HCT116 (cell line): ENCODE data around the gene DDRGK1. TPM values are rescaled to one million over a fixed set of nuclear protein-coding genes. Genes with fewer than 3 reads are reported as not detected.

ENCODE experiments used
- ATAC-seq: fragments of 200-7000 bp; cut with Tn5 transposase; 2 replicates; pipeline ENCODE4 v1.9.1; 2020; ENCODE audit warnings: mild to moderate bottlenecking, moderate library complexity
- BruUV-seq: library from RNA; stranded (reverse); fragments of 400-500 nt; replicated peaks from 2 replicates; lab custom pipeline; 2021; lab: Mats Ljungman, UMichigan
- CTCF ChIA-PET: fragments of 300-600 bp; sonication (Branson Sonifier 250); formaldehyde crosslinking; loops from one replicate; lab custom pipeline; 2021; ENCODE audit warnings: antibody characterized with exemption; lab: Charles Lee
- POLR2A ChIA-PET: fragments of 300-600, 350-600 bp; sonication (Branson Sonifier 250); formaldehyde crosslinking; loops from one replicate; lab custom pipeline; 2021; ENCODE audit warnings: antibody characterized with exemption; lab: Charles Lee
- RAD21 ChIA-PET, 2 experiments: fragments of 300-600 bp; sonication (Branson Sonifier 250); formaldehyde crosslinking; loops; one replicate each; lab custom pipeline; 2023; ENCODE audit warnings: low total read pairs in 2 of 2; ENCODE audit not compliant: uncharacterized antibody in 2 of 2, unreplicated experiment in 2 of 2, low non-redundant PET in 1 of 2; lab: Charles Lee
- DNase-seq: peaks from one replicate; pipeline ENCODE4 v3.0.0-alpha.2; 2010; ENCODE audit warnings: low read depth, low spot score
- H2AFZ ChIP-seq: fragments of 200-600 bp; shearing (Covaris generic), sonication (generic); 2 replicates; pipeline ENCODE4 v1.6.1; 2017; ENCODE audit warnings: low read depth, mixed run types, mixed read lengths, antibody characterized with exemption, low read length; ENCODE audit not compliant: poor library complexity, severe bottlenecking
- H3K27ac ChIP-seq: 2 replicates; pipeline ENCODE4 v1.5.1; 2012; ENCODE audit warnings: low read depth, low read length
- H3K27me3 ChIP-seq: fragments of 200-600 bp; sonication (generic); 2 replicates; pipeline ENCODE4 v1.6.1; 2016; ENCODE audit warnings: mixed run types, low read length, mixed read lengths; ENCODE audit not compliant: insufficient read depth
- H3K36me3 ChIP-seq, 2 experiments: fragments of 200-500 bp in 1 of 2; fragments of 200-600 bp in 1 of 2; sonication (Bioruptor generic) in 1 of 2; sonication (generic) in 1 of 2; 2 replicates each; pipeline versions ENCODE4 v1.5.1 to v1.6.1; 2014 to 2016; ENCODE audit warnings: low read length in 2 of 2, inconsistent platforms in 1 of 2, mixed read lengths in 1 of 2, mixed run types in 1 of 2; ENCODE audit not compliant: insufficient read depth in 2 of 2, control insufficient read depth in 1 of 2
- H3K4me1 ChIP-seq, 2 experiments: fragments of 200-600 bp in 1 of 2; sonication (generic) in 1 of 2; 2 replicates each; pipeline versions ENCODE4 v1.5.1 to v1.6.1; 2012 to 2017; ENCODE audit warnings: low read length in 2 of 2, inconsistent platforms in 1 of 2, mild to moderate bottlenecking in 1 of 2, mixed read lengths in 1 of 2, mixed run types in 1 of 2, moderate library complexity in 1 of 2; ENCODE audit not compliant: insufficient read depth in 2 of 2, control insufficient read depth in 1 of 2
- H3K4me2 ChIP-seq: fragments of 200-600 bp; sonication (generic); 2 replicates; pipeline ENCODE4 v1.6.1; 2017; ENCODE audit warnings: mixed run types, low read length, mixed read lengths
- H3K4me3 ChIP-seq, 2 experiments: fragments of 200-600 bp in 1 of 2; sonication (generic) in 1 of 2; replicated peaks in 1 of 2; 2 replicates each; pipeline ENCODE4 v1.5.1; 2011 to 2016; ENCODE audit warnings: low read length in 2 of 2, control low read depth in 1 of 2, low read depth in 1 of 2, mild to moderate bottlenecking in 1 of 2, mixed read lengths in 1 of 2, mixed run types in 1 of 2
- H3K79me2 ChIP-seq: fragments of 200-600 bp; sonication (generic); 2 replicates; pipeline ENCODE4 v1.6.1; 2017; ENCODE audit warnings: mild to moderate bottlenecking, mixed run types, low read length, moderate library complexity, mixed read lengths; ENCODE audit not compliant: insufficient read depth
- H3K9ac ChIP-seq: fragments of 200-600 bp; sonication (generic); 2 replicates; pipeline ENCODE4 v1.6.1; 2016; ENCODE audit warnings: low read length, mixed read lengths
- H3K9me2 ChIP-seq: fragments of 200-600 bp; sonication (generic), shearing (Covaris generic); 2 replicates; pipeline ENCODE4 v1.6.1; 2017; ENCODE audit warnings: mixed run types, mild to moderate bottlenecking, moderate library complexity; ENCODE audit not compliant: insufficient read depth
- H3K9me3 ChIP-seq, 2 experiments: fragments of 200-500 bp in 1 of 2; fragments of 200-600 bp in 1 of 2; sonication (Bioruptor generic) in 1 of 2; sonication (generic) in 1 of 2; 2 replicates each; pipeline ENCODE4 v1.6.1; 2014 to 2017; ENCODE audit warnings: low read length in 2 of 2, mixed read lengths in 2 of 2, inconsistent platforms in 1 of 2, low read depth in 1 of 2, mild to moderate bottlenecking in 1 of 2, mixed run types in 1 of 2, moderate library complexity in 1 of 2; ENCODE audit not compliant: control insufficient read depth in 1 of 2, insufficient read depth in 1 of 2
- H4K20me1 ChIP-seq: fragments of 200-600 bp; sonication (generic), shearing (Covaris generic); 2 replicates; pipeline ENCODE4 v1.6.1; 2017; ENCODE audit warnings: mixed run types, mild to moderate bottlenecking, moderate library complexity; ENCODE audit not compliant: insufficient read depth
- CBX3 ChIP-seq: IDR thresholded peaks from 2 replicates; pipeline ENCODE4 v1.6.1; 2012; ENCODE audit warnings: low read depth
- CEBPB ChIP-seq: IDR thresholded peaks from 2 replicates; pipeline ENCODE4 v1.6.1; 2012; ENCODE audit warnings: low read depth
- CTCF ChIP-seq, 3 experiments: fragments of 200-600 bp in 1 of 3; sonication (generic) in 1 of 3; IDR thresholded peaks in 2 of 3; conservative IDR thresholded peaks in 1 of 3; 2 replicates each; pipeline ENCODE4 v1.5.1; 2012 to 2017; ENCODE audit warnings: low read depth in 2 of 3, low read length in 2 of 3, antibody characterized with exemption in 1 of 3, borderline replicate concordance in 1 of 3, control low read depth in 1 of 3, mild to moderate bottlenecking in 1 of 3, mixed read lengths in 1 of 3, mixed run types in 1 of 3, moderate library complexity in 1 of 3; ENCODE audit not compliant: insufficient read depth in 1 of 3
- EGR1 ChIP-seq: IDR thresholded peaks from 2 replicates; pipeline ENCODE4 v1.6.1; 2012; ENCODE audit warnings: low read depth
- ELF1 ChIP-seq: IDR thresholded peaks from 2 replicates; pipeline ENCODE4 v1.6.1; 2012; ENCODE audit warnings: low read depth, borderline replicate concordance
- EZH2 ChIP-seq: fragments of 200-600 bp; sonication (generic); IDR thresholded peaks from 2 replicates; pipeline ENCODE4 v1.6.1; 2017; ENCODE audit warnings: antibody characterized with exemption, mixed run types
- FOSL1 ChIP-seq: IDR thresholded peaks from 2 replicates; pipeline ENCODE4 v1.6.1; 2012; ENCODE audit warnings: low read depth
- JUND ChIP-seq: IDR thresholded peaks from 2 replicates; pipeline ENCODE4 v1.6.1; 2012
- MAX ChIP-seq: IDR thresholded peaks from 2 replicates; pipeline ENCODE4 v1.6.1; 2012
- POLR2A ChIP-seq: IDR thresholded peaks from 2 replicates; pipeline ENCODE4 v1.7.0; 2011; ENCODE audit warnings: borderline replicate concordance; ENCODE audit not compliant: insufficient read depth, insufficient read length; ENCODE audit errors: extremely low read depth
- POLR2AphosphoS5 ChIP-seq: IDR thresholded peaks from 2 replicates; pipeline ENCODE4 v1.6.1; 2011; ENCODE audit warnings: mild to moderate bottlenecking, low read depth, low read length, moderate library complexity
- RAD21 ChIP-seq: IDR thresholded peaks from 2 replicates; pipeline ENCODE4 v1.6.1; 2012; ENCODE audit warnings: low read depth, mild to moderate bottlenecking
- REST ChIP-seq: IDR thresholded peaks from 2 replicates; pipeline ENCODE4 v1.6.1; 2012; ENCODE audit warnings: low read depth
- SIN3A ChIP-seq: IDR thresholded peaks from 2 replicates; pipeline ENCODE4 v1.6.1; 2012; ENCODE audit warnings: low read depth
- SRF ChIP-seq: IDR thresholded peaks from 2 replicates; pipeline ENCODE4 v1.6.1; 2012; ENCODE audit warnings: low read depth
- ZFX ChIP-seq: fragments of 450-650 bp; IDR thresholded peaks from 2 replicates; pipeline ENCODE4 v1.6.1; 2017
- intact Hi-C: fragments of 100-400 bp; cut with micrococcal nuclease; formaldehyde crosslinking; loops from 2 replicates; pipeline ENCODE4 v1.10.0; 2022
- total RNA-seq: library from RNA; stranded (reverse); gene quantifications from one replicate; pipeline ENCODE4 v1.2.1, GENCODE V29; 2021; ENCODE audit not compliant: unreplicated experiment

Gene DDRGK1
- total RNA-seq, 1 experiment from 2014 or later, result 45.8 TPM

- no peak for TF ChIP-seq CTCF (IDR thresholded peaks at IDR 0.05 in 2 of 3, conservative IDR thresholded peaks at IDR 0.05 in 1 of 3; ENCODE audit: borderline replicate concordance in 1 of 3, insufficient read depth in 1 of 3, low read depth in 2 of 3, low read length in 2 of 3)
- TF ChIP-seq RAD21, result no peak
- no peak for TF ChIP-seq CEBPB
- no peak for TF ChIP-seq CBX3
- TF ChIP-seq EZH2, result no peak
- TF ChIP-seq POLR2AphosphoS5, result no peak
These were observed 43.2 kb upstream of the DDRGK1 start (continued) for GRCh38 chr20:3247638-3248037.

GRCh38 chr20:3246682-3247081 is 42.2 kb upstream of the DDRGK1 start:
- intact Hi-C loops, result no loop called here
- no TSS peak for BruUV-seq
- TF ChIP-seq REST (no peak), MAX (no peak), EGR1 (no peak), RAD21 (no peak), JUND (no peak), ELF1 (no peak), EZH2 (no peak), SRF (no peak), FOSL1 (no peak), CBX3 (no peak), POLR2A (no peak), ZFX (no peak), CTCF (IDR thresholded peaks at IDR 0.05 in 2 of 3, conservative IDR thresholded peaks at IDR 0.05 in 1 of 3; ENCODE audit: borderline replicate concordance in 1 of 3, insufficient read depth in 1 of 3, low read depth in 2 of 3, low read length in 2 of 3) (no peak), SIN3A (no peak)

More at GRCh38 chr20:3246682-3247081, 42.2 kb upstream of the DDRGK1 start:
- ChIA-PET CTCF (interaction anchor here (1.7 kb wide), 1 partner anchor 30 kb away, joined by 5 read pairs; no protein-coding TSS in a partner anchor), POLR2A (no interaction called here), RAD21 (no interaction called here)
- Histone ChIP-seq H3K4me3 (no peak overlapping the region), H3K79me2 (no peaks in the 10 kb centered on the region), H3K4me1 (no peaks in the 10 kb centered on the region; a peak in 1 of 4 replicates), H3K9ac (no peak overlapping the region), H3K36me3 (no peaks in the 10 kb centered on the region), H3K27ac (no peak overlapping the region), H3K4me2 (no peak overlapping the region), H4K20me1 (no peaks in the 10 kb centered on the region), H3K9me2 (no peaks in the 10 kb centered on the region), H2AFZ (no peak overlapping the region), H3K27me3 (no peaks in the 10 kb centered on the region), H3K9me3 (no peaks in the 10 kb centered on the region)
- ATAC-seq, result no peak
- DNase-seq, result no peak
